CD14-positive monocyte (primary cell): ENCODE measurements around the gene ACCS. TPM values are rescaled to one million over a fixed set of nuclear protein-coding genes. Genes with fewer than 3 reads are reported as not detected.
A peak's percentile ranks its signal among the peaks of the same experiment; 100 is the strongest.

Source experiments
- DNase-seq, 3 donors: peaks; one replicate each; pipeline ENCODE4 v3.0.0-alpha.2; 2011 to 2022
- H2AFZ ChIP-seq: 2 replicates; pipeline ENCODE4 v1.6.0; 2012; ENCODE audit warnings: mild to moderate bottlenecking, low read depth, low read length, inconsistent platforms; ENCODE audit not compliant: insufficient read depth, poor library complexity, severe bottlenecking
- H3K27ac ChIP-seq, 2 donors: 1 replicate in 1 of 2; 2 replicates in 1 of 2; pipeline ENCODE4 v1.5.1; 2012 to 2013; ENCODE audit warnings: low read length in 2 of 2, control low read depth in 1 of 2, inconsistent platforms in 1 of 2, low read depth in 1 of 2, mild to moderate bottlenecking in 1 of 2
- H3K27me3 ChIP-seq, 2 donors: one replicate each; pipeline versions ENCODE4 v1.6.0 to v1.6.1; 2011 to 2013; ENCODE audit warnings: low read length in 2 of 2; ENCODE audit not compliant: control insufficient read depth in 2 of 2, insufficient read depth in 2 of 2
- H3K36me3 ChIP-seq, 2 donors: replicated peaks in 1 of 2; 1 replicate in 1 of 2; 2 replicates in 1 of 2; pipeline versions ENCODE4 v1.5.1 to v1.6.1; 2012 to 2013; ENCODE audit warnings: low read length in 2 of 2, control low read depth in 1 of 2, inconsistent platforms in 1 of 2, mild to moderate bottlenecking in 1 of 2; ENCODE audit not compliant: insufficient read depth in 2 of 2, control insufficient read depth in 1 of 2
- H3K4me1 ChIP-seq, 2 donors: 1 replicate in 1 of 2; 2 replicates in 1 of 2; pipeline versions ENCODE4 v1.5.1 to v1.6.1; 2012 to 2013; ENCODE audit warnings: low read length in 2 of 2, control low read depth in 1 of 2, inconsistent platforms in 1 of 2, mild to moderate bottlenecking in 1 of 2, moderate library complexity in 1 of 2; ENCODE audit not compliant: insufficient read depth in 2 of 2, control insufficient read depth in 1 of 2
- H3K4me2 ChIP-seq: replicated peaks from 2 replicates; pipeline ENCODE3; 2012; ENCODE audit warnings: low read length, moderate library complexity, mild to moderate bottlenecking; ENCODE audit not compliant: poor library complexity, severe bottlenecking; ENCODE audit errors: extremely low read depth
- H3K4me3 ChIP-seq, 3 experiments: fragments of 200-600 bp in 1 of 3; sonication (generic) in 1 of 3; replicated peaks in 1 of 3; 1 replicate in 2 of 3; 2 replicates in 1 of 3; pipeline ENCODE4 v1.5.1; 2011 to 2013; ENCODE audit warnings: low read length in 3 of 3, mild to moderate bottlenecking in 3 of 3, control low read depth in 2 of 3, low read depth in 2 of 3, inconsistent platforms in 1 of 3, moderate library complexity in 1 of 3
- H3K79me2 ChIP-seq: 2 replicates; pipeline ENCODE4 v1.6.0; 2012; ENCODE audit warnings: mild to moderate bottlenecking, control low read depth, inconsistent platforms, low read length, moderate library complexity; ENCODE audit not compliant: insufficient read depth
- H3K9ac ChIP-seq: 2 replicates; pipeline ENCODE4 v1.6.0; 2017; ENCODE audit warnings: low read length, mild to moderate bottlenecking; ENCODE audit not compliant: insufficient read depth, poor library complexity, severe bottlenecking
- H3K9me3 ChIP-seq, 2 donors: replicated peaks in 1 of 2; 1 replicate in 1 of 2; 2 replicates in 1 of 2; pipeline versions ENCODE4 v1.5.1 to v1.6.1; 2012 to 2013; ENCODE audit warnings: low read length in 2 of 2, control low read depth in 1 of 2; ENCODE audit not compliant: control insufficient read depth in 1 of 2, insufficient read depth in 1 of 2
- H4K20me1 ChIP-seq: 2 replicates; pipeline ENCODE4 v1.6.0; 2012; ENCODE audit warnings: mild to moderate bottlenecking, low read length, control low read depth, moderate library complexity; ENCODE audit not compliant: insufficient read depth
- H3K27ac Mint-ChIP-seq, 7 donors: one replicate each; pipeline ENCODE4 v1.8.0; 2020; ENCODE audit warnings: mild to moderate bottlenecking in 7 of 7, mixed read lengths in 7 of 7, moderate library complexity in 6 of 7, inconsistent platforms in 2 of 7
- H3K27me3 Mint-ChIP-seq, 3 donors: one replicate each; pipeline ENCODE4 v1.8.0; 2021 to 2022; ENCODE audit warnings: low read depth in 3 of 3, mild to moderate bottlenecking in 3 of 3, mixed read lengths in 3 of 3, moderate library complexity in 3 of 3, inconsistent platforms in 1 of 3
- H3K36me3 Mint-ChIP-seq, 2 donors: one replicate each; pipeline ENCODE4 v1.8.0; 2020; ENCODE audit warnings: mixed read lengths in 2 of 2, inconsistent platforms in 1 of 2, mild to moderate bottlenecking in 1 of 2
- H3K4me1 Mint-ChIP-seq: one replicate; pipeline ENCODE4 v1.8.0; 2020; ENCODE audit warnings: mild to moderate bottlenecking, mixed read lengths
- H3K4me3 Mint-ChIP-seq, 2 donors: one replicate each; pipeline ENCODE4 v1.8.0; 2020; ENCODE audit warnings: mild to moderate bottlenecking in 2 of 2, mixed read lengths in 2 of 2, moderate library complexity in 1 of 2
- H3K9me3 Mint-ChIP-seq, 7 donors: one replicate each; pipeline ENCODE4 v1.8.0; 2020 to 2022; ENCODE audit warnings: mixed read lengths in 7 of 7, mild to moderate bottlenecking in 6 of 7, moderate library complexity in 6 of 7, inconsistent platforms in 2 of 7
- CTCF ChIP-seq: fragments of 200-600 bp; IDR thresholded peaks from one replicate; pipeline ENCODE4 v1.8.0; 2022; ENCODE audit warnings: antibody characterized with exemption, mild to moderate bottlenecking
- WGBS: methylation state at CpG from one replicate; pipeline ENCODE4 v1.1.5; 2013; ENCODE audit warnings: missing lambda C conversion rate; ENCODE audit not compliant: insufficient coverage; 5-methylcytosine and 5-hydroxymethylcytosine counted together
- intact Hi-C, 2 donors: fragments of 100-400 bp; cut with micrococcal nuclease; formaldehyde crosslinking; loops; one replicate each; pipeline versions ENCODE4 v1.15.0 to v1.15.1; 2023
- polyA plus RNA-seq, 3 donors: library from polyadenylated mRNA; depleted of rRNA in 1 of 3; unstranded in 2 of 3; stranded (reverse) in 1 of 3; fragments of 300-500 nt in 2 of 3; fragments of >200 nt in 1 of 3; fragmentation: Illumina TruSeq in 2 of 3; gene quantifications; 1 replicate in 2 of 3; 2 replicates in 1 of 3; pipeline ENCODE4 v1.2.3, GENCODE V29; 2012 to 2021

Gene ACCS
- polyA plus RNA-seq, 3 donors = 1.3 to 46.6 (median 1.7) TPM

GRCh38 chr11:44104481-44105294 lies 38.6 kb downstream of the ACCS start:
- Mint-ChIP-seq H3K27me3 (peaks cover 0 to 6% (median 0%) of the 10 kb centered on the region in 3 donors), H3K27ac (no peak overlapping the region), H3K4me1 (peaks cover 10% of the 10 kb centered on the region), H3K4me3 (no peak overlapping the region), H3K36me3 (peaks cover 24 to 30% of the 10 kb centered on the region in 2 donors), H3K9me3 (no peaks in the 10 kb centered on the region)
- H3K79me2 ChIP-seq = no peaks in the 10 kb centered on the region
- peaks cover 17 to 22% of the 10 kb centered on the region in 2 donors for H3K36me3 ChIP-seq
- peak; percentile 14 to 44 (median 16) for DNase-seq
- H3K27ac ChIP-seq = no peak overlapping the region
- H4K20me1 ChIP-seq = peaks cover 24% of the 10 kb centered on the region
- H2AFZ ChIP-seq = no peak overlapping the region
- H3K4me1 ChIP-seq = peaks cover 6 to 7% of the 10 kb centered on the region in 2 donors
- no peaks in the 10 kb centered on the region for H3K9me3 ChIP-seq
- H3K27me3 ChIP-seq = no peaks in the 10 kb centered on the region
- H3K9ac ChIP-seq = no peak overlapping the region
- no CpG with 5 or more reads among the region's 5 CpGs for WGBS
- no peak overlapping the region for H3K4me2 ChIP-seq
- TF ChIP-seq CTCF = no peak
- intact Hi-C loops = no loop called here
- no peak overlapping the region for H3K4me3 ChIP-seq

- Mint-ChIP-seq H3K9me3 (no peaks in the 10 kb centered on the region), H3K4me1 (peaks cover 10% of the 10 kb centered on the region), H3K27ac (peak overlapping the region in 2 of 7 donors; percentile 14 to 70), H3K27me3 (peaks cover 0 to 4% (median 0%) of the 10 kb centered on the region in 3 donors), H3K4me3 (no peak overlapping the region), H3K36me3 (peaks cover 38 to 46% of the 10 kb centered on the region in 2 donors)
- no peak overlapping the region for H3K27ac ChIP-seq
- H3K4me2 ChIP-seq = no peak overlapping the region
- intact Hi-C loops = no loop called here
- DNase-seq = no peak
- no peaks in the 10 kb centered on the region for H3K9me3 ChIP-seq
- peaks cover 19 to 52% of the 10 kb centered on the region in 2 donors for H3K36me3 ChIP-seq
- TF ChIP-seq CTCF = no peak
- H3K9ac ChIP-seq = no peak overlapping the region
- no peaks in the 10 kb centered on the region for H3K79me2 ChIP-seq
- H3K27me3 ChIP-seq = no peaks in the 10 kb centered on the region
- H3K4me3 ChIP-seq = no peak overlapping the region
- H3K4me1 ChIP-seq = peaks cover 6 to 7% of the 10 kb centered on the region in 2 donors
- peaks cover 4% of the 10 kb centered on the region for H4K20me1 ChIP-seq
- WGBS = 84% methylated on average over 3 of the region's 6 CpGs
- no peak overlapping the region for H2AFZ ChIP-seq
These were observed 42.2 kb downstream of the ACCS start for GRCh38 chr11:44108260-44108659.
